Renal cortex interstitium (tissue), 11 donors: ENCODE measurements around the gene AGAP3. TPM values are rescaled to one million over a fixed set of nuclear protein-coding genes. Genes with fewer than 3 reads are reported as not detected.

Experiments used
- DNase-seq, 11 donors: peaks; one replicate each; pipeline ENCODE4 v3.0.0-alpha.2; 2013; ENCODE audit warnings: low read depth in 9 of 11, low spot score in 4 of 11; ENCODE audit errors: extremely low read depth in 1 of 11
- polyA plus RNA-seq, 3 donors: library from polyadenylated mRNA; unstranded; fragments of 120-200 nt; gene quantifications; one replicate each; pipeline ENCODE4 v1.2.1, GENCODE V29; 2013; ENCODE audit not compliant: insufficient read length in 3 of 3

The AGAP3 gene
- polyA plus RNA-seq, 3 donors = 53.8 to 75.3 (median 72.3) TPM

- DNase-seq = no peak
These were observed 101.4 kb downstream of the AGAP3 start for GRCh38 chr7:151187409-151188251.

GRCh38 chr7:151188252-151188542 lies 101.9 kb downstream of the AGAP3 start:
- no peak for DNase-seq

GRCh38 chr7:151189038-151189437 lies 102.8 kb downstream of the AGAP3 start:
- DNase-seq = no peak

- DNase-seq = no peak
These were observed 105.3 kb downstream of the AGAP3 start for GRCh38 chr7:151191544-151191943.

GRCh38 chr7:151192002-151192539 lies 105.8 kb downstream of the AGAP3 start:
- DNase-seq = no peak

- DNase-seq = no peak
These were observed 107.1 kb downstream of the AGAP3 start for GRCh38 chr7:151193203-151193978.

Other genes with a start within 250 kb of the AGAP3 start
- 10 to 100 TPM; 44.4 to 63.1 (median 51.1) TPM for gene AOC1, start 234.0 kb upstream of the AGAP3 start, polyA plus RNA-seq
- gene KCNH2, start 108.2 kb upstream of the AGAP3 start, polyA plus RNA-seq = 10 to 100 TPM; 13.6 to 21.8 (median 20.2) TPM
- gene NOS3, start 95.5 kb upstream of the AGAP3 start, polyA plus RNA-seq = 10 to 100 TPM in 2 of 3 donors, 1 to 10 TPM in 1; 7.7 to 14.4 (median 12.7) TPM
- gene ATG9B, start 62.0 kb upstream of the AGAP3 start, polyA plus RNA-seq = 1 to 10 TPM; 2.3 to 4.6 (median 4.2) TPM
- gene ABCB8, start 58.0 kb upstream of the AGAP3 start, polyA plus RNA-seq = 10 to 100 TPM; 19.3 to 32.5 (median 26.9) TPM
- gene ASIC3, start 37.9 kb upstream of the AGAP3 start, polyA plus RNA-seq = 1 to 10 TPM; 1.3 to 2.5 (median 2.3) TPM
- 10 to 100 TPM; 14.7 to 18.9 (median 17.3) TPM for gene CDK5, start 28.6 kb upstream of the AGAP3 start, polyA plus RNA-seq
- gene SLC4A2, start 26.9 kb upstream of the AGAP3 start, polyA plus RNA-seq = 100 to 1,000 TPM in 2 of 3 donors, 10 to 100 TPM in 1; 75.9 to 120 (median 110) TPM
- 10 to 100 TPM; 50.6 to 75.0 (median 71.7) TPM for gene FASTK, start 5.7 kb upstream of the AGAP3 start, polyA plus RNA-seq
- 10 to 100 TPM; 21.6 to 36.0 (median 34.5) TPM for gene TMUB1, start 3.0 kb upstream of the AGAP3 start, polyA plus RNA-seq
- under 1 TPM in 1 of 3 donors, not detected in 2; 0.19 TPM for gene GBX1, start 81.2 kb downstream of the AGAP3 start, polyA plus RNA-seq
- gene ASB10, start 100.8 kb downstream of the AGAP3 start, polyA plus RNA-seq = not detected
- not detected for gene H2BK1, start 124.0 kb downstream of the AGAP3 start, polyA plus RNA-seq
- gene ABCF2, start 140.7 kb downstream of the AGAP3 start, polyA plus RNA-seq = 10 to 100 TPM; 22.3 to 30.9 (median 30.8) TPM
- gene CHPF2, start 146.0 kb downstream of the AGAP3 start, polyA plus RNA-seq = 10 to 100 TPM; 20.3 to 28.1 (median 25.9) TPM
- 10 to 100 TPM; 64.4 to 81.5 (median 72.8) TPM for gene SMARCD3, start 162.2 kb downstream of the AGAP3 start, polyA plus RNA-seq